GM23338 (cell line): ENCODE measurements around the gene CCDC69. TPM values are rescaled to one million over a fixed set of nuclear protein-coding genes. Genes with fewer than 3 reads are reported as not detected.

Experiments used
- ATAC-seq: fragments of 200-7000 bp; cut with Tn5 transposase; 3 replicates; pipeline ENCODE4 v1.9.1; 2020
- DNase-seq: peaks from one replicate; pipeline ENCODE4 v3.0.0-alpha.2; 2015; ENCODE audit warnings: low spot score
- H2AFZ ChIP-seq: fragments of 200-600 bp; sonication (generic); 2 replicates; pipeline ENCODE4 v1.8.0; 2016; ENCODE audit warnings: antibody characterized with exemption, mild to moderate bottlenecking, moderate library complexity
- H3F3A ChIP-seq: fragments of 200-600 bp; sonication (generic); replicated peaks from 2 replicates; pipeline ENCODE4 v1.8.0; 2017; ENCODE audit warnings: antibody characterized with exemption, mixed run types, low read depth
- H3K27ac ChIP-seq: fragments of 200-600 bp; sonication (generic); 2 replicates; pipeline ENCODE4 v1.6.1; 2016; ENCODE audit warnings: low read depth
- H3K27me3 ChIP-seq: fragments of 200-600 bp; sonication (generic); 2 replicates; pipeline ENCODE4 v1.8.0; 2016; ENCODE audit warnings: mild to moderate bottlenecking, mixed run types, moderate library complexity; ENCODE audit not compliant: insufficient read depth
- H3K36me3 ChIP-seq: fragments of 200-600 bp; sonication (generic); 2 replicates; pipeline ENCODE4 v1.8.0; 2016; ENCODE audit warnings: mild to moderate bottlenecking; ENCODE audit not compliant: insufficient read depth
- H3K4me1 ChIP-seq: fragments of 200-600 bp; sonication (generic); 2 replicates; pipeline ENCODE4 v1.8.0; 2016; ENCODE audit warnings: mild to moderate bottlenecking, moderate library complexity; ENCODE audit not compliant: insufficient read depth
- H3K4me2 ChIP-seq: fragments of 200-600 bp; sonication (generic); 2 replicates; pipeline ENCODE4 v1.7.1; 2017; ENCODE audit warnings: mixed run types
- H3K4me3 ChIP-seq: fragments of 200-600 bp; sonication (generic); 2 replicates; pipeline ENCODE4 v1.6.1; 2016; ENCODE audit warnings: mixed run types
- H3K79me2 ChIP-seq: fragments of 200-600 bp; sonication (generic); replicated peaks from 2 replicates; pipeline ENCODE4 v1.8.0; 2017; ENCODE audit warnings: mild to moderate bottlenecking; ENCODE audit not compliant: insufficient read depth
- H3K9me2 ChIP-seq: fragments of 200-600 bp; sonication (generic); 2 replicates; pipeline ENCODE4 v1.8.0; 2017; ENCODE audit not compliant: insufficient read depth
- H4K20me1 ChIP-seq: fragments of 200-600 bp; sonication (generic); replicated peaks from 2 replicates; pipeline ENCODE4 v1.8.0; 2017; ENCODE audit warnings: mild to moderate bottlenecking; ENCODE audit not compliant: insufficient read depth
- H3K27ac Mint-ChIP-seq: 2 replicates; pipeline ENCODE4 v1.8.0; 2020; ENCODE audit warnings: inconsistent platforms, mild to moderate bottlenecking, moderate library complexity, mixed read lengths
- H3K27me3 Mint-ChIP-seq: 3 replicates; pipeline ENCODE4 v1.8.0; 2022; ENCODE audit warnings: low read depth, mild to moderate bottlenecking, moderate library complexity, mixed read lengths, inconsistent platforms; ENCODE audit not compliant: insufficient read depth, poor library complexity
- H3K36me3 Mint-ChIP-seq: 3 replicates; pipeline ENCODE4 v1.8.0; 2021; ENCODE audit warnings: low read depth, mild to moderate bottlenecking, inconsistent platforms, moderate library complexity, mixed read lengths
- H3K4me1 Mint-ChIP-seq: 3 replicates; pipeline ENCODE4 v1.8.0; 2020; ENCODE audit warnings: mild to moderate bottlenecking, inconsistent platforms, mixed read lengths
- H3K4me3 Mint-ChIP-seq: 3 replicates; pipeline ENCODE4 v1.8.0; 2021; ENCODE audit warnings: moderate library complexity, mild to moderate bottlenecking, inconsistent platforms, mixed read lengths
- H3K9me3 Mint-ChIP-seq: 3 replicates; pipeline ENCODE4 v1.8.0; 2020; ENCODE audit warnings: moderate library complexity, mild to moderate bottlenecking, inconsistent platforms, mixed read lengths
- CREB1 ChIP-seq: fragments of 250-450 bp; sonication (Bioruptor Pico); IDR thresholded peaks from 2 replicates; pipeline ENCODE4 v1.5.0; 2020; ENCODE audit warnings: low read depth, mild to moderate bottlenecking, moderate library complexity
- CTCF ChIP-seq, 2 experiments: fragments of 200-600 bp in 1 of 2; sonication (generic) in 1 of 2; conservative IDR thresholded peaks; 2 replicates each; pipeline versions ENCODE4 v1.5.1 to v1.6.1; 2016 to 2017; ENCODE audit warnings: antibody characterized with exemption in 2 of 2, low read depth in 2 of 2, mild to moderate bottlenecking in 2 of 2, moderate library complexity in 1 of 2
- ETS1 ChIP-seq: IDR thresholded peaks from 2 replicates; pipeline ENCODE4 v1.6.1; 2016; ENCODE audit warnings: antibody characterized with exemption
- EZH2 ChIP-seq: fragments of 200-600 bp; sonication (generic); IDR thresholded peaks from one replicate; pipeline ENCODE4 v1.8.0; 2017; ENCODE audit warnings: antibody characterized with exemption, mild to moderate bottlenecking, low read depth; ENCODE audit not compliant: unreplicated experiment
- NANOG ChIP-seq: IDR thresholded peaks from 2 replicates; pipeline ENCODE4 v1.6.1; 2016; ENCODE audit warnings: antibody characterized with exemption, borderline replicate concordance
- STAT1 ChIP-seq: IDR thresholded peaks from one replicate; pipeline ENCODE4 v1.6.1; 2016; ENCODE audit warnings: antibody characterized with exemption; ENCODE audit not compliant: unreplicated experiment
- ZNF114 ChIP-seq: fragments of 250-450 bp; sonication (Bioruptor Pico); IDR thresholded peaks from 2 replicates; pipeline ENCODE4 v1.5.0; 2020; ENCODE audit warnings: mild to moderate bottlenecking, moderate library complexity
- ZNF331 ChIP-seq: fragments of 250-450 bp; sonication (Bioruptor Pico); IDR thresholded peaks from 2 replicates; pipeline ENCODE4 v1.5.0; 2020; ENCODE audit warnings: low read depth, mild to moderate bottlenecking, moderate library complexity
- ZNF462 ChIP-seq: fragments of 250-450 bp; sonication (Bioruptor Pico); IDR thresholded peaks from 2 replicates; pipeline ENCODE4 v1.5.0; 2020; ENCODE audit warnings: mild to moderate bottlenecking, moderate library complexity
- polyA plus RNA-seq: library from polyadenylated mRNA; unstranded; fragments of >200 nt; fragmentation: Nextera tagmentation; extraction: Ambion mirVana; gene quantifications from 2 replicates; pipeline ENCODE4 v1.2.1, GENCODE V29; 2016
- total RNA-seq: library from RNA; depleted of rRNA; stranded (reverse); fragments of >200 nt; shearing (Covaris generic); gene quantifications from 2 replicates; pipeline ENCODE4 v1.2.3, GENCODE V29; 2014

CCDC69 gene
- total and polyA plus RNA-seq, 2 experiments from 2014 or later, result 2.7 to 5.3 TPM

GRCh38 chr5:151251621-151252020, 27.7 kb upstream of the CCDC69 start:
- TF ChIP-seq EZH2, result no peak
- TF ChIP-seq ZNF114 (CRISPR knock-in tag), result no peak
- DNase-seq (no peak), ATAC-seq (no peak)
- Histone ChIP-seq H4K20me1 (no peaks in the 10 kb centered on the region), H3K27ac (no peak overlapping the region), H3F3A (no peaks in the 10 kb centered on the region), H3K4me2 (peak overlapping the region; percentile 81), H3K9me2 (no peaks in the 10 kb centered on the region), H3K36me3 (no peaks in the 10 kb centered on the region), H3K27me3 (no peaks in the 10 kb centered on the region), H2AFZ (peak overlapping the region; percentile 24; the same call in 1 of the 2 replicates), H3K4me1 (peaks cover 28% of the 10 kb centered on the region), H3K4me3 (peak overlapping the region; percentile 54), H3K79me2 (peaks cover 21% of the 10 kb centered on the region)
- Mint-ChIP-seq H3K4me3 (peak overlapping the region; percentile 90; the same call in 2 of the 3 replicates), H3K4me1 (peaks cover 25% of the 10 kb centered on the region), H3K27ac (no peak overlapping the region), H3K27me3 (peaks cover 10% of the 10 kb centered on the region), H3K36me3 (no peaks in the 10 kb centered on the region), H3K9me3 (no peaks in the 10 kb centered on the region)

- Histone ChIP-seq H3K9me2 (no peaks in the 10 kb centered on the region), H3K4me3 (no peak overlapping the region), H3K4me2 (0 out of 2 replicates have a peak overlapping the region, but pooled peaks have one; percentile 13), H3K79me2 (peaks cover 19% of the 10 kb centered on the region), H3K27me3 (no peaks in the 10 kb centered on the region), H3K27ac (no peak overlapping the region), H2AFZ (peak overlapping the region; percentile 70), H4K20me1 (no peaks in the 10 kb centered on the region), H3K36me3 (no peaks in the 10 kb centered on the region), H3F3A (no peaks in the 10 kb centered on the region), H3K4me1 (peaks cover 28% of the 10 kb centered on the region)
- peaks cover 10% of the 10 kb centered on the region for H3K27me3 Mint-ChIP-seq
- no peak for ATAC-seq
- DNase-seq, result no peak
- no peaks in the 10 kb centered on the region for H3K36me3 Mint-ChIP-seq
- peak overlapping the region; percentile 50; the same call in 2 of the 3 replicates for H3K4me3 Mint-ChIP-seq
- no peaks in the 10 kb centered on the region for H3K9me3 Mint-ChIP-seq
- no peak overlapping the region for H3K27ac Mint-ChIP-seq
- peaks cover 25% of the 10 kb centered on the region for H3K4me1 Mint-ChIP-seq
- no peak for TF ChIP-seq ZNF462 (CRISPR knock-in tag)
- TF ChIP-seq ETS1, result no peak
- no peak for TF ChIP-seq EZH2
- TF ChIP-seq ZNF331 (CRISPR knock-in tag), result no peak
- no peak for TF ChIP-seq CTCF (conservative IDR thresholded peaks at IDR 0.05; ENCODE audit: low read depth in 2 of 2)
- TF ChIP-seq STAT1, result no peak
- TF ChIP-seq NANOG, result no peak
- TF ChIP-seq CREB1 (CRISPR knock-in tag), result no peak
Observed at GRCh38 chr5:151251001-151251551, 27.2 kb upstream of the CCDC69 start.
